ENCODE results near the gene PDILT.

PDILT gene

DNA sequence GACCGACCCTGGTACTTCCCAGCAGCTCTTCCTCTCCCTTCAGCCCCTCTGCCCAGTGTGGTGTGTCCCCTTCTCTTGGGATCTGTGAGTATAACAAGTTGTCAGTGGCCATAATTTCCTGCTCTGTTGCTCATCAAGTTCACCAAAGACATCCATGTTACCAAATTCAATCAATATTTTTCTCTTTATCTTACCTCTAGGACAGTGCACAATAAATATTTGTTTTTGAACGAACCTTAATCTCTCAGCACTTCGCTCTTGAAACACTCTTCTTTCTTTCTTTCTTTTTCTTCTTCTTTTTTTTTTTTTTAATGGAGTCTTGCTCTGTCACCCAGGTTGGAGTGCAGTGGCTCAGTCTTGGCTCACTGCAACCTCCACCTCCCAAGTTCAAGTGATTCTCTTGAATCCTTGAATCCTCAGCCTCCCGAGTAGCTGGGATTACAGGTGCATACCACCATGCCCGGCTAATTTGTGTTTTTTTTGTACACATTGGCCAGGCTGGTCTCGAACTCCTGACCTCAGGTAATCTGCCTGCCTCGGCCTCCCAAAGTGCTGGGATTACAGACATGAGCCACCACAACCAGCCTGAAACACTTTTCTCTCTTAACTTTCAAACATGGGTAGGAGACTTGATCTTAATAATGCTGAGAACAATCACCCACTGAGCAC, 49.3 kb downstream of the PDILT start:
- no peak for DNase-seq (ENCODE audit: low read depth)
- Histone ChIP-seq H3K27me3 (replicated peaks; ENCODE audit: control insufficient read depth, insufficient read depth, low read length) (peaks cover 10% of the 10 kb centered on the region), H3K4me1 (ENCODE audit: control insufficient read depth, insufficient read depth, low read length) (no peaks in the 10 kb centered on the region), H3K36me3 (ENCODE audit: control insufficient read depth, insufficient read depth, low read length, severe bottlenecking) (no peaks in the 10 kb centered on the region), H3K9ac (ENCODE audit: low read length) (no peak overlapping the region), H3K4me3 (ENCODE audit: low read length) (no peak overlapping the region), H3K9me3 (ENCODE audit: control insufficient read depth, low read length) (peaks cover 3% of the 10 kb centered on the region)

DNA sequence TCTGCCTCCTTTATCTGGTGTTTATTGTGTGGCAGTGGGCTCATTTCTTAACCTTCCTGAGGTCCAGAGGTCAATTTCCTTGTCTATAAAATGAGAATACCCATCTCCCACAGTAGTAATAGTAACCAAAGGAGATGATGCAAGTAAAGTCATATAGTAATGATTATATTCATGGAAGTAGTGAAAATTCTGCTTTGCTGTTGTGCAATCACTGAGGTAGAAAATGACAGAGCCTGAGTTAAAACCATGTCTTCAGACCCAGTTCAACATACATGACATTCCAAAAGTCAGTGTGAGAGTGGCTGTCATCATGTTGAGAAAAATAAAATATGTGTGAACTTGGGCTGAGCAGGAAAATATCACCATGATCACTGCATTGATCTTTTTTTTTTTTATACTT, 51.2 kb downstream of the PDILT start:
- H3K4me1 ChIP-seq (ENCODE audit: control insufficient read depth, insufficient read depth, low read length), result no peaks in the 10 kb centered on the region
- no peak overlapping the region for H3K4me3 ChIP-seq (ENCODE audit: low read length)
- H3K9ac ChIP-seq (ENCODE audit: low read length), result no peak overlapping the region
- peaks cover 3% of the 10 kb centered on the region for H3K9me3 ChIP-seq (ENCODE audit: control insufficient read depth, low read length)
- peaks cover 12% of the 10 kb centered on the region for H3K27me3 ChIP-seq (replicated peaks; ENCODE audit: control insufficient read depth, insufficient read depth, low read length)
- H3K36me3 ChIP-seq (ENCODE audit: control insufficient read depth, insufficient read depth, low read length, severe bottlenecking), result no peaks in the 10 kb centered on the region
- no peak for DNase-seq (ENCODE audit: low read depth)

DNA sequence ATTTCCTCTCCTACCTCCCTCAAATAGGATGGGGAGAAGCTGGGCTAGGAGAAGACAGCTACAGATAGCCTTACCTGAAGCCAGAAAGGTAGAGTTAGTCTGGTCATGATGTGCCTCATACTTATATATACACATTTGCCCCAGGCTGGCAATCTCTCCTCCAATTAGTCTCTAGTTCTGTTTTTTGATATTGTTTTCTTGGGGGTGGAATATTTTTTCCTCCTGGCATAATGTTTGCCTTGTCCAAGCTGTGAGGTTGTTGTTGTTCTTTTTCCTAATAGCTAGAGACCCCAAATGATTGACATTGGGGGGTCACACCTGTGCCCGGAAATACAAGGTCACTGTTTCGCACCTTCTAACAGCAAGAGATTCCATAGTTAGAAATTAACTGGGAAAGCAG, 51.9 kb downstream of the PDILT start, which contains the start of gene UMOD:
Gene UMOD (minus strand): TSS at position 101 of the 400 bp plus-strand sequence. CDS start 1,978 bp downstream, outside the sequence.
- no peak within 1 kb of the TSS for H3K4me3 ChIP-seq (ENCODE audit: low read length)
- no peak for DNase-seq (ENCODE audit: low read depth)
- H3K27me3 ChIP-seq (replicated peaks; ENCODE audit: control insufficient read depth, insufficient read depth, low read length), result peaks cover 16% of the 10 kb centered on the region
- no peaks in the 10 kb centered on the region for H3K36me3 ChIP-seq (ENCODE audit: control insufficient read depth, insufficient read depth, low read length, severe bottlenecking)
- H3K9me3 ChIP-seq (ENCODE audit: control insufficient read depth, low read length), result peaks cover 3% of the 10 kb centered on the region
- no peaks in the 10 kb centered on the region for H3K4me1 ChIP-seq (ENCODE audit: control insufficient read depth, insufficient read depth, low read length)
- H3K9ac ChIP-seq (ENCODE audit: low read length), result no peak within 1 kb of the TSS

DNA sequence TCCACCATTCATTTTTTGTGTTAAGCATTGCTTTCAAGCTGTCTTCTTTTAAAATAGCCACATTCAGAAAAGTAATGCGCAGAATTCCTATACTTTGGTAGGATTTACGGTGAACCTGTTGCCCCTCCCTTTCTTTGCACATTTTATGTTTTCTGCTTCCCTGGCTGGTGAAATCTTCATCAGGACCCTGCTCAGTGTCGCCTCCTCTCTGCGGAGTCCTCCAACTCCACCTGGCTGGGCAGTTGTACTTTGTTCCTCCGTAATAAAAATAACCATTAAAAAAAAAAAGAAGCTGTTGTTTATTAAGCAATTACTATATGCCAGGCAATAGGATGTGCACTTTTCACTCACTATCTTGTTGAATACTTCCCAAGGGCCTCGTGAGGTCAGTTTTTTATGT, 54.9 kb downstream of the PDILT start:
- Histone ChIP-seq H3K4me3 (ENCODE audit: low read length) (no peak overlapping the region), H3K4me1 (ENCODE audit: control insufficient read depth, insufficient read depth, low read length) (no peaks in the 10 kb centered on the region), H3K36me3 (ENCODE audit: control insufficient read depth, insufficient read depth, low read length, severe bottlenecking) (no peaks in the 10 kb centered on the region), H3K27me3 (replicated peaks; ENCODE audit: control insufficient read depth, insufficient read depth, low read length) (peaks cover 20% of the 10 kb centered on the region), H3K9ac (ENCODE audit: low read length) (no peak overlapping the region), H3K9me3 (ENCODE audit: control insufficient read depth, low read length) (no peaks in the 10 kb centered on the region)
- no peak for DNase-seq (ENCODE audit: low read depth)

DNA sequence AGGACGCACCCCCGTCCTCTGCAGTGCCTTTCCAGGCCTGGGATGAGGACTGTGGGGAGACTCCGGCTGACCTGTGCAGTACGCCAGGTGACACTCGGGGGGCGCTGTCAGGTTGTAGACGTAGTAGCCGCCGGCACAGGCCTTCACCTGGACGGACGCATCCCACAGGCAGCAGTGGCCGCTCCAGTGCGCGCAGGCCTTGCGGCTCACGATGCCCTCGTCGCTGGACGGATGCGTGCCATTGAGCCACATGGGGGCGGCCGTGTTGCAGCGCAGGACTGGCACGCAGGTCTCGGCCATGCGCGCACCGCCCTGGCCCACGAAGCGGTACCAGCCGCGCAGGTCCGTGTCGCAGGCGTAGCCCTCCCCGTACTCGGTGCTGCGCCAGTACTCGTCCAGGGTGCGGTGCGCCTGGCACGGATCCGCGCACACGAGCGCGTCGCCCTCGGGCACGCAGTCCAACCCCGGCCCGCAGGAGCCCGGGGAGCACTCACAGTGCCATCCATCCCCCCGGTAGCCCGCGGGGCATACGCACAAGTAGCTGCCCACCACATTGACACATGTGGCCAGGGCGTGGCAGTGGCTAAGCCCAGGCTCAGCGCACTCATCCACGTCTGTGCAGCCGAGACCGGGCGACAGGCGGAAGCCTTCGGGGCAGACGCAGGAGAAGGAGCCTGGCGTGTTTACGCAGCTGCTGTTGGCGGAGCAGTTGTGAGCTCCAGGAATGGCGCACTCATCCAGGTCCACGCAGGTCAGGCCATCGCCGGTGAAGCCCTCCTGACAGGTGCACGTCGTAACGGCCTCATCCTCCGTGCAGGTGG, 56.0 kb downstream of the PDILT start:
- no peaks in the 10 kb centered on the region for H3K9me3 ChIP-seq (ENCODE audit: control insufficient read depth, low read length)
- H3K4me1 ChIP-seq (ENCODE audit: control insufficient read depth, insufficient read depth, low read length), result no peaks in the 10 kb centered on the region
- H3K36me3 ChIP-seq (ENCODE audit: control insufficient read depth, insufficient read depth, low read length, severe bottlenecking), result no peaks in the 10 kb centered on the region
- no peak overlapping the region for H3K9ac ChIP-seq (ENCODE audit: low read length)
- no peak overlapping the region for H3K4me3 ChIP-seq (ENCODE audit: low read length)
- peaks cover 20% of the 10 kb centered on the region for H3K27me3 ChIP-seq (replicated peaks; ENCODE audit: control insufficient read depth, insufficient read depth, low read length)
- no peak for DNase-seq (ENCODE audit: low read depth)

DNA sequence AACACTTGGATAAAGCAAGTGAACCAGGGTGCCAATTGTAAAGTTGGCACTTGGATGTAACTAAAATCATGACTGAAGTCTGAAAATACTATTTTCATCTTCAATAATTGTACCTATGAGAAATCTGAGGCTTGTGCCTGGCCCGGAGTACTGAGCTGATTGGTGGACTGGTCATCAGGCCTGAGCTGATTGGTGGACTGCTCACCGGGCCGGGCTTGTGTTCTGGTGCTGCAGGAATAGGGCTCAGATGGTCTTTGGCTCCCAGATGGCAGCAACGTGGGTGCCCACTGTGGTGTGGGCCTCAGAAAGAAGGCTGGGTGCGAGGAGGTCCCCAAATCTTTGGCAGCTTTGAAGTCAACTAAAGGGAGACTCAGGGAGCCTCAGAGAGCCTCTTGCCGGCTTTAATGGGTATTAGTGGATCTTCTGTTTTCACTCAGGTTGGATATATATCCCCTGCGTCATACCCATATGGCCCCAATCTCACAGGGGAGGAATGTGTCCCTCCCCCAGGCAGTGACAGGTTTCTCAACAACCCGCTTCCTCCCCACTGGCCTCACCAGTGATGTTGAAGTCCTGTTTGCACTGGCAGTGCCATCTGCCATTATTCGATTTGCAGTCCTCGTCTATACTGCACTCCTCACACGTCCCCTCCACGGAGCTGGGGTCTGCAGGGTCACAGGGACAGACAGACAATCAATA, 56.7 kb downstream of the PDILT start:
- no peak overlapping the region for H3K9ac ChIP-seq (ENCODE audit: low read length)
- H3K4me1 ChIP-seq (ENCODE audit: control insufficient read depth, insufficient read depth, low read length), result no peaks in the 10 kb centered on the region
- H3K9me3 ChIP-seq (ENCODE audit: control insufficient read depth, low read length), result no peaks in the 10 kb centered on the region
- H3K36me3 ChIP-seq (ENCODE audit: control insufficient read depth, insufficient read depth, low read length, severe bottlenecking), result no peaks in the 10 kb centered on the region
- peaks cover 20% of the 10 kb centered on the region for H3K27me3 ChIP-seq (replicated peaks; ENCODE audit: control insufficient read depth, insufficient read depth, low read length)
- no peak overlapping the region for H3K4me3 ChIP-seq (ENCODE audit: low read length)
- no peak for DNase-seq (ENCODE audit: low read depth)

DNA sequence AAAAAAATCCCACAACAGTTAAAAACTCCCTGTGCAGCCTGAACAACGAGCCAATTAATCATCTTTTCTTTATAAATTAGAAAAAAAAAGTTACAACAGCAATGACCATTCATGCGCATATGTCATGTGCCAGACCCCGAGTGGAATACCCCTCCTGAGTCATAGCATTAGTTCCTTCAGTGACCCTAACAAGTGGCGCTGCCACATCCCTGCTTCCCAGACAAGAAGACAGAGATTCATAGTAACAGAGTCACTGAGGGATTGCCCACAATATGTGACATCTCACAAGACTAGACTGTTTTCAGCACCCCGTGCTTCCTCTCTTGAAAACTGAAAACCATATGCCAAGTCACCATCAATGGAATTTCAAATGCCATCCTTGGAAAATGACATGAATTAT, 59.9 kb downstream of the PDILT start:
- H3K27me3 ChIP-seq (replicated peaks; ENCODE audit: control insufficient read depth, insufficient read depth, low read length), result peaks cover 15% of the 10 kb centered on the region
- H3K4me3 ChIP-seq (ENCODE audit: low read length), result no peak overlapping the region
- DNase-seq (ENCODE audit: low read depth), result no peak
- H3K9me3 ChIP-seq (ENCODE audit: control insufficient read depth, low read length), result no peaks in the 10 kb centered on the region
- no peak overlapping the region for H3K9ac ChIP-seq (ENCODE audit: low read length)
- H3K36me3 ChIP-seq (ENCODE audit: control insufficient read depth, insufficient read depth, low read length, severe bottlenecking), result no peaks in the 10 kb centered on the region
- no peaks in the 10 kb centered on the region for H3K4me1 ChIP-seq (ENCODE audit: control insufficient read depth, insufficient read depth, low read length)

DNA sequence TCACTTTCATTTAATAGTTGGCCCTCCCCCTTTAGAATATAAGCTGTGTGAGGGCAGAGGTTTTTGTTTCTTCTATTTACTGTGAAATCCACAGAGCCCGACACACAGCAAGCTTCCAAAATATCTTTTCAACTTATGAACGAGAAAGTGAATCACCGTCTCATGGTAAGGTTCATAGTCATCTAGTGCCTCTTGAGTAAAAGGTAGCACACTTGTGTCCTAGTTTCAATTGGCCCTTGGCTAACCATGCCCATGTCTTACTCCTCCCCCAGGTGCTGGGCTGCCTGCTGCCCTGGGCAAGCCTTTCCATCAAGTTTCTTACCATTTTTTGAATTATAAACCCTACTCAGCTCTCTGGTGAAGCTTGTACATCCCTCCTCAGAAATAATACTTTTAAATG, 64.8 kb downstream of the PDILT start:
- Histone ChIP-seq H3K9ac (ENCODE audit: low read length) (no peak overlapping the region), H3K36me3 (ENCODE audit: control insufficient read depth, insufficient read depth, low read length, severe bottlenecking) (no peaks in the 10 kb centered on the region), H3K4me3 (ENCODE audit: low read length) (no peak overlapping the region), H3K27me3 (replicated peaks; ENCODE audit: control insufficient read depth, insufficient read depth, low read length) (no peaks in the 10 kb centered on the region), H3K4me1 (ENCODE audit: control insufficient read depth, insufficient read depth, low read length) (no peaks in the 10 kb centered on the region), H3K9me3 (ENCODE audit: control insufficient read depth, low read length) (no peaks in the 10 kb centered on the region)
- no peak for DNase-seq (ENCODE audit: low read depth)

DNA sequence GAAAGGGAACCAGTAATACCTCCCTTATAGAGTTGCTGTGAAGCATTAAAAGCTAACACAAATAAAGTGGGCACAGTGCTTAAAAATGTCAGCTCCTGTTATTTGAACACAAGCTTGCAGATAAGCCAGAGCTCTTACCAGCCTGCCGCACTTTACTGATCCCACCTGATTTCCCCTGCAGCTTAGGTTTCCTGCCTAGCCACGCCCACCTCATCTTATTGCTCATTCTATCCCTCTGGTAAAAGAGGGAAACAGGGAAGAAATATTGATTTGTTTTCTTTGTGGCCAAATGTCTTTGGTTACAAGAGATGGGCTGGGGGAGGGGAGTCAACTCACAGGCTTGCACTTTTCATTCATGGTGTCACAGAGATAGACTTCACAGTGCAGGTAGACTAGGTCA, 67.6 kb downstream of the PDILT start:
- Histone ChIP-seq H3K4me3 (ENCODE audit: low read length) (no peak overlapping the region), H3K27me3 (replicated peaks; ENCODE audit: control insufficient read depth, insufficient read depth, low read length) (no peaks in the 10 kb centered on the region), H3K9me3 (ENCODE audit: control insufficient read depth, low read length) (no peaks in the 10 kb centered on the region), H3K36me3 (ENCODE audit: control insufficient read depth, insufficient read depth, low read length, severe bottlenecking) (no peaks in the 10 kb centered on the region), H3K4me1 (ENCODE audit: control insufficient read depth, insufficient read depth, low read length) (no peaks in the 10 kb centered on the region), H3K9ac (ENCODE audit: low read length) (no peak overlapping the region)
- DNase-seq (ENCODE audit: low read depth), result no peak

DNA sequence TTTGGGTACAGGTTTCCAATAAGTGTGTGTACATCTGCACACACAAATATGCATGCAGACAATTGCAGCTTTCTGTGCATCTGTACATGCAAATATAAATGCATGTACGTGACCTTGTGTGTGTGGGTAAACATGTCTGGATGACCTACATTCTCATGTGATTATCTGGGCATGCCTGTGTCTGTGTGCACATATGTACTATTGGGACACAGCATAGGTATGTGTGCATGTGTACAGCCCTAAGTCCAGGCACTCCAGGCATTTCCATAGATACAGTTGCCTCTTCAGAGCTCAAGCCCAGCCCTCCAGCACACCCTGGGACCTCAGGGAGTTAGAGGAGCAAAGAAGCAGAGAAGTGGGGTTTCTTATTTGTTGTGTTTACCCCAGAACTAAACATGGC, 70.1 kb downstream of the PDILT start:
- no peak overlapping the region for H3K4me3 ChIP-seq (ENCODE audit: low read length)
- H3K9ac ChIP-seq (ENCODE audit: low read length), result no peak overlapping the region
- no peak for DNase-seq (ENCODE audit: low read depth)
- no peaks in the 10 kb centered on the region for H3K36me3 ChIP-seq (ENCODE audit: control insufficient read depth, insufficient read depth, low read length, severe bottlenecking)
- H3K27me3 ChIP-seq (replicated peaks; ENCODE audit: control insufficient read depth, insufficient read depth, low read length), result no peaks in the 10 kb centered on the region
- H3K9me3 ChIP-seq (ENCODE audit: control insufficient read depth, low read length), result no peaks in the 10 kb centered on the region
- no peaks in the 10 kb centered on the region for H3K4me1 ChIP-seq (ENCODE audit: control insufficient read depth, insufficient read depth, low read length)

DNA sequence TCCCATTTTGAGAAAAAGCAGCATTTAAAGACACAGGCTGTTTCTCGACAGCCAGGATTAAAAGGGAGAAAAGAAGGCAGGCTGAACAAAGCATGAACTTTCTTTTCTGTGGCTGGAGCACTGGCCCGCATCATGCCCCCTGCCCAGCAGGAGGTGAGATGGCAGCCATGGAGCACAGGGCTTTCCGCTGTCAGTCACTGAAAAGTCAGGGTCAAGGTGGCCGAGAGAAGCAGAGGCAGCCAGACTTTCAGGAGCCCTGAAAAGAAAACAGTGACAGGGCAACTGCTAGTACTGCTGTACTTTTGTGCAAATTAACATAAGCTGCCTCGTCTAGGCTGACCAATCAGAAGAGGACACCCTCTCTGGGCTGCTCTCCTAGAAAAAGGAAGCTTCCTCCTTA, 71.4 kb downstream of the PDILT start:
- Histone ChIP-seq H3K4me3 (ENCODE audit: low read length) (no peak overlapping the region), H3K36me3 (ENCODE audit: control insufficient read depth, insufficient read depth, low read length, severe bottlenecking) (no peaks in the 10 kb centered on the region), H3K27me3 (replicated peaks; ENCODE audit: control insufficient read depth, insufficient read depth, low read length) (no peaks in the 10 kb centered on the region), H3K4me1 (ENCODE audit: control insufficient read depth, insufficient read depth, low read length) (no peaks in the 10 kb centered on the region), H3K9ac (ENCODE audit: low read length) (no peak overlapping the region), H3K9me3 (ENCODE audit: control insufficient read depth, low read length) (no peaks in the 10 kb centered on the region)
- DNase-seq (ENCODE audit: low read depth), result no peak

Measured in adipocyte (in vitro differentiated cells).